Naive thymus-derived CD4-positive, alpha-beta T cell (primary cell): ENCODE results near the gene SRRM3. TPM values are rescaled to one million over a fixed set of nuclear protein-coding genes. Genes with fewer than 3 reads are reported as not detected.
A peak's percentile ranks its signal among the peaks of the same experiment; 100 is the strongest.

ENCODE experiments used
- ATAC-seq: fragments of 150-1000 bp; cut with Tn5 transposase; 2 replicates; pipeline ENCODE4 v1.10.0; 2021; ENCODE audit warnings: mild to moderate bottlenecking, moderate library complexity
- CTCF ChIA-PET: fragments of 350-600 bp; sonication (Branson Sonifier 250); formaldehyde crosslinking; loops from one replicate; lab custom pipeline; 2021; ENCODE audit warnings: antibody characterized with exemption; lab: Charles Lee
- POLR2A ChIA-PET: fragments of 350-600 bp; sonication (Branson Sonifier 250); formaldehyde crosslinking; loops from one replicate; lab custom pipeline; 2021; ENCODE audit warnings: antibody characterized with exemption, inconsistent platforms; lab: Charles Lee
- DNase-seq, 9 donors: peaks; one replicate each; pipeline versions ENCODE4 v3.0.0 to v3.0.0-alpha.2; 2020 to 2022; ENCODE audit warnings: mixed read lengths in 1 of 9
- H3K27ac ChIP-seq: one replicate; pipeline ENCODE4 v1.7.0; 2013; ENCODE audit warnings: mild to moderate bottlenecking, low read depth, low read length, moderate library complexity
- H3K27me3 ChIP-seq, 2 donors: one replicate each; pipeline ENCODE4 v1.7.0; 2013; ENCODE audit warnings: low read length in 2 of 2, mild to moderate bottlenecking in 2 of 2, moderate library complexity in 2 of 2; ENCODE audit not compliant: control insufficient read depth in 2 of 2, insufficient read depth in 2 of 2
- H3K36me3 ChIP-seq, 3 experiments: 1 replicate in 2 of 3; 2 replicates in 1 of 3; pipeline ENCODE4 v1.7.0; 2013; ENCODE audit warnings: low read length in 3 of 3, mild to moderate bottlenecking in 3 of 3, moderate library complexity in 1 of 3; ENCODE audit not compliant: insufficient read depth in 3 of 3, control insufficient read depth in 2 of 3
- H3K4me1 ChIP-seq, 2 donors: one replicate each; pipeline ENCODE4 v1.7.0; 2013; ENCODE audit warnings: low read length in 2 of 2, mild to moderate bottlenecking in 2 of 2, moderate library complexity in 1 of 2; ENCODE audit not compliant: control insufficient read depth in 2 of 2, insufficient read depth in 2 of 2
- H3K4me3 ChIP-seq: 2 replicates; pipeline ENCODE4 v1.7.0; 2013; ENCODE audit warnings: mild to moderate bottlenecking, low read length
- H3K9me3 ChIP-seq, 3 experiments: 1 replicate in 2 of 3; 2 replicates in 1 of 3; pipeline ENCODE4 v1.7.0; 2013; ENCODE audit warnings: low read length in 3 of 3; ENCODE audit not compliant: control insufficient read depth in 2 of 3
- H3K27ac Mint-ChIP-seq, 9 donors: one replicate each; pipeline ENCODE4 v1.8.0; 2020 to 2022; ENCODE audit warnings: mixed read lengths in 9 of 9, mild to moderate bottlenecking in 8 of 9, moderate library complexity in 5 of 9, inconsistent platforms in 2 of 9
- H3K27me3 Mint-ChIP-seq, 5 donors: one replicate each; pipeline ENCODE4 v1.8.0; 2021 to 2022; ENCODE audit warnings: mixed read lengths in 5 of 5, mild to moderate bottlenecking in 1 of 5
- H3K36me3 Mint-ChIP-seq, 5 donors: one replicate each; pipeline ENCODE4 v1.8.0; 2020 to 2022; ENCODE audit warnings: mixed read lengths in 5 of 5, mild to moderate bottlenecking in 3 of 5, inconsistent platforms in 1 of 5
- H3K4me1 Mint-ChIP-seq, 7 donors: one replicate each; pipeline ENCODE4 v1.8.0; 2020 to 2022; ENCODE audit warnings: mixed read lengths in 7 of 7, mild to moderate bottlenecking in 3 of 7, inconsistent platforms in 1 of 7
- H3K4me3 Mint-ChIP-seq, 10 donors: one replicate each; pipeline ENCODE4 v1.8.0; 2020 to 2022; ENCODE audit warnings: mild to moderate bottlenecking in 10 of 10, mixed read lengths in 10 of 10, moderate library complexity in 6 of 10, inconsistent platforms in 2 of 10
- H3K9me3 Mint-ChIP-seq, 11 donors: one replicate each; pipeline ENCODE4 v1.8.0; 2020 to 2022; ENCODE audit warnings: mixed read lengths in 11 of 11, mild to moderate bottlenecking in 4 of 11, inconsistent platforms in 1 of 11, moderate library complexity in 1 of 11
- intact Hi-C, 2 donors: fragments of 100-400 bp; cut with micrococcal nuclease; formaldehyde crosslinking; loops; one replicate each; pipeline ENCODE4 v1.15.1; 2023
- polyA plus RNA-seq, 2 donors: library from polyadenylated mRNA; unstranded; fragments of 300-500 nt; fragmentation: Illumina TruSeq; gene quantifications; one replicate each; pipeline ENCODE4 v1.2.3, GENCODE V29; 2021
- total RNA-seq, 6 experiments: library from RNA in 5 of 6; stranded (reverse) in 5 of 6; gene quantifications; 1 replicate in 5 of 6; 2 replicates in 1 of 6; pipeline ENCODE4 v1.2.3 and lab custom pipeline; 2021 to 2026

SRRM3 gene
- total and polyA plus RNA-seq, 7 experiments from 2014 or later, result not detected

- peak overlapping the region in 1 of 9 donors; percentile 54 for H3K27ac Mint-ChIP-seq
- Histone ChIP-seq H3K4me1 (no peaks in the 10 kb centered on the region), H3K9me3 (no peaks in the 10 kb centered on the region), H3K27ac (no peak overlapping the region), H3K4me3 (no peak overlapping the region), H3K27me3 (peaks cover 0 to 3% of the 10 kb centered on the region in 2 donors), H3K36me3 (no peaks in the 10 kb centered on the region)
- peaks cover 20 to 46% (median 32%) of the 10 kb centered on the region in 5 donors for H3K27me3 Mint-ChIP-seq
- peaks cover 0 to 18% (median 0%) of the 10 kb centered on the region in 7 donors for H3K4me1 Mint-ChIP-seq
- no peaks in the 10 kb centered on the region for H3K36me3 Mint-ChIP-seq
- CTCF ChIA-PET, result interaction anchor here (1.1 to 1.4 kb wide), 3 partner anchors 12 to 84 kb away, joined by 3 to 5 read pairs (median 3); no protein-coding TSS in a partner anchor
- H3K4me3 Mint-ChIP-seq, result no peak overlapping the region
- no peaks in the 10 kb centered on the region for H3K9me3 Mint-ChIP-seq
- intact Hi-C loops, result loop anchor here (1.0 to 10.0 kb wide), 2 partner anchors 85 to 388 kb away; partner anchors contain the start of gene RHBDD2 (in 1 of the 2)
- POLR2A ChIA-PET, result no interaction called here
- peak in 1 of 9 donors; percentile 18 for DNase-seq
- ATAC-seq, result peak; percentile 60
Measured at GRCh38 chr7:76262683-76263402, 61.1 kb downstream of the SRRM3 start.

DNA sequence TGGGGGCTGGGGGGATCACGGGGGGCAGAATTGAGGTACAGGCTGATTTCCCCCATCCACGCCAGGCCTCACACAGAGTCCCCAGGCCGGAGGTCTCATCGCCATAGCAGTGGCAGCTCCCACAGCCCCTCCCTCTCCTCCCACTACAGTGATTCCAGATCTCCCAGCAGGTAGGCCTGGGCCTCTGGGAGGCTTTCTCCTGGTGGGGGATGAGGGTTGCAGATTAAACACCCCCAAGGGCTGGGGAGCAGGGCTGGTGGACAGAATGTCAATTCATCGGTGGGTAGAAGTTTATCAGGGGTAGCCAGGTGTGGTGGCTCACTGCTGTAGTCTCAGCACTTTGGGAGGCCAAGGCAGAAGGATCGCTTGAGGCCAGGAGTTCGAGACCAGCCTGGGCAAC, 63.6 kb downstream of the SRRM3 start:
- no peak for DNase-seq
- intact Hi-C loops, result loop anchor here in 1 of 2 donors (10.0 kb wide), 1 partner anchor 390 kb away; the partner anchor contains the start of gene RHBDD2
- no peaks in the 10 kb centered on the region for H3K9me3 ChIP-seq
- ATAC-seq, result no peak
- H3K4me1 ChIP-seq, result no peaks in the 10 kb centered on the region
- peaks cover 0 to 3% of the 10 kb centered on the region in 2 donors for H3K27me3 ChIP-seq
- no peak overlapping the region for H3K4me3 ChIP-seq
- ChIA-PET POLR2A (no interaction called here), CTCF (no interaction called here)
- no peaks in the 10 kb centered on the region for H3K36me3 ChIP-seq
- no peak overlapping the region for H3K27ac Mint-ChIP-seq
- no peaks in the 10 kb centered on the region for H3K36me3 Mint-ChIP-seq
- peaks cover 0 to 2% (median 0%) of the 10 kb centered on the region in 11 donors for H3K9me3 Mint-ChIP-seq
- peaks cover 17 to 47% (median 34%) of the 10 kb centered on the region in 5 donors for H3K27me3 Mint-ChIP-seq
- H3K27ac ChIP-seq, result no peak overlapping the region
- peaks cover 0 to 17% (median 4%) of the 10 kb centered on the region in 7 donors for H3K4me1 Mint-ChIP-seq
- H3K4me3 Mint-ChIP-seq, result no peak overlapping the region

DNA sequence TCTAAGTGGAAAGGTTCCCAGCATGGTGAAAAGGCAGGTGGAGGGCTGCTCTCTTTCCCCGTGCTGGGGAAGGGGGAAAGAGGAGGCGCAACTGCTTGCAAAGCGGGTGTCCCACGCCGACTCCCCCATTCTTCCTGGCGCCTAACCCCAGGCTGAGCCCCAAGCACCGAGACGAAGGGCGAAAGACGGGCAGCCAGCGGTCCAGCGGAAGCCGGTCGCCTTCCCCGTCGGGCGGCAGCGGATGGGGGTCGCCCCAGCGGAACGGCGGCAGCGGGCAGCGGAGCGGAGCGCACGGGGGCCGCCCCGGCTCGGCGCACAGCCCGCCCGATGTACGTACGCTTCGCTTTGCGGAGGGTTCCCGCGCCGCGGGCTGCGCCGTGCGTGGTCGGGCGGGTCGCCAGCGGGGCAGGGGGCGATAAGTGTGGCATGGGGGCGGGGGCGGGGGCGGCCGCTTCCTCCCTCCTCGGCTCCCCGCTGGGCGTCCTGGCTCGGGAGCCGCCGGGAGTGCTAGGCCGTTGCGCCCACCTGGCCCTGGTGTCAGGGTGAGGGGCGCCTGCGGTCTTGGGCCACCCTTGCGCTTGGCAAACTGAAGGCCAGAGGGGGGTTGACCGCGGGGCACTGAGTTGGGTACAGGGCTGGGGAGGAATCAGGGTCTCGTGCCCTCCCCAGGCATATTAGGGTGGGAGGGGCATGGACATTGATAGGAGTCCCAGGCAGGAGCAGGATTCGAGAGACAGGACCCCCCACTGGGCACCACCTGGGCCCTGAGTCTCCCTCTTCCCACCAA, 65.6 kb downstream of the SRRM3 start:
- Mint-ChIP-seq H3K27me3 (peaks cover 10 to 38% (median 30%) of the 10 kb centered on the region in 5 donors), H3K4me3 (peak overlapping the region in 6 of 10 donors; percentile 37 to 66 (median 54)), H3K9me3 (peaks cover 0 to 2% (median 0%) of the 10 kb centered on the region in 11 donors), H3K36me3 (no peaks in the 10 kb centered on the region), H3K4me1 (peaks cover 0 to 14% (median 4%) of the 10 kb centered on the region in 7 donors), H3K27ac (no peak overlapping the region)
- Histone ChIP-seq H3K36me3 (no peaks in the 10 kb centered on the region), H3K27ac (no peak overlapping the region), H3K4me1 (no peaks in the 10 kb centered on the region), H3K9me3 (no peaks in the 10 kb centered on the region), H3K27me3 (peaks cover 0 to 3% of the 10 kb centered on the region in 2 donors), H3K4me3 (no peak overlapping the region)
- POLR2A ChIA-PET, result no interaction called here
- CTCF ChIA-PET, result no interaction called here
- no peak for DNase-seq
- intact Hi-C loops, result loop anchor here in 1 of 2 donors (10.0 kb wide), 1 partner anchor 392 kb away; the partner anchor contains the start of gene RHBDD2
- ATAC-seq, result no peak

DNA sequence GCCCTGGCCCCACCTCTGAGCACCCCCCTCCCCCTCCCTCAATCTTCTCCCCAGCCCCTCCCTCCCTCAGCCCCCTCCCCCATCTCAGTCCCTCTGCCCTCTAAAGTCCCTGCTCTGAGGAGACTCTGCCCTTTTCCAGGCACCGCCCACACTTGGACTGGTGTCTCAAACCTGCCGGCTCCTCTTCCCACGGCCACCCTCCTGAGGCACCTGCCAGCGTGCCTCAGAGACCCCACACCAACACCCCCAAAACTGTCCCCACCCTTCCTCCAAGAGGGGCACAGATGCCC, 66.1 kb downstream of the SRRM3 start:
- POLR2A ChIA-PET, result no interaction called here
- no peaks in the 10 kb centered on the region for H3K4me1 ChIP-seq
- no peaks in the 10 kb centered on the region for H3K36me3 ChIP-seq
- H3K4me3 ChIP-seq, result no peak overlapping the region
- H3K27ac Mint-ChIP-seq, result no peak overlapping the region
- no peaks in the 10 kb centered on the region for H3K36me3 Mint-ChIP-seq
- peaks cover 0 to 3% of the 10 kb centered on the region in 2 donors for H3K27me3 ChIP-seq
- no peaks in the 10 kb centered on the region for H3K9me3 ChIP-seq
- H3K27me3 Mint-ChIP-seq, result peaks cover 5 to 36% (median 26%) of the 10 kb centered on the region in 5 donors
- no peak overlapping the region for H3K27ac ChIP-seq
- ATAC-seq (no peak), DNase-seq (no peak)
- peaks cover 0 to 16% (median 4%) of the 10 kb centered on the region in 7 donors for H3K4me1 Mint-ChIP-seq
- H3K9me3 Mint-ChIP-seq, result peaks cover 0 to 2% (median 0%) of the 10 kb centered on the region in 11 donors
- CTCF ChIA-PET, result no interaction called here
- intact Hi-C loops, result loop anchor here in 1 of 2 donors (10.0 kb wide), 1 partner anchor 393 kb away; the partner anchor contains the start of gene RHBDD2
- peak overlapping the region in 2 of 10 donors; percentile 62 to 66 for H3K4me3 Mint-ChIP-seq

- Mint-ChIP-seq H3K27me3 (peaks cover 5 to 36% (median 20%) of the 10 kb centered on the region in 5 donors), H3K9me3 (peaks cover 0 to 2% (median 0%) of the 10 kb centered on the region in 11 donors), H3K36me3 (no peaks in the 10 kb centered on the region), H3K27ac (no peak overlapping the region), H3K4me1 (peaks cover 0 to 20% (median 8%) of the 10 kb centered on the region in 7 donors), H3K4me3 (peak overlapping the region in 7 of 10 donors; percentile 5 to 66 (median 35))
- Histone ChIP-seq H3K27ac (no peak overlapping the region), H3K9me3 (no peaks in the 10 kb centered on the region), H3K36me3 (no peaks in the 10 kb centered on the region), H3K27me3 (peaks cover 0 to 3% of the 10 kb centered on the region in 2 donors), H3K4me3 (no peak overlapping the region), H3K4me1 (no peaks in the 10 kb centered on the region)
- intact Hi-C loops, result loop anchor here in 1 of 2 donors (10.0 kb wide), 1 partner anchor 394 kb away; the partner anchor contains the start of gene RHBDD2
- ATAC-seq, result no peak
- POLR2A ChIA-PET, result no interaction called here
- CTCF ChIA-PET, result no interaction called here
- no peak for DNase-seq
Measured at GRCh38 chr7:76268376-76268775, 66.7 kb downstream of the SRRM3 start.

- CTCF ChIA-PET, result no interaction called here
- no peak overlapping the region for H3K27ac ChIP-seq
- no peaks in the 10 kb centered on the region for H3K36me3 ChIP-seq
- H3K27me3 ChIP-seq, result peaks cover 0 to 3% of the 10 kb centered on the region in 2 donors
- Mint-ChIP-seq H3K36me3 (no peaks in the 10 kb centered on the region), H3K4me3 (no peak overlapping the region), H3K27me3 (peaks cover 5 to 39% (median 18%) of the 10 kb centered on the region in 5 donors), H3K4me1 (peaks cover 0 to 25% (median 13%) of the 10 kb centered on the region in 7 donors), H3K9me3 (peaks cover 0 to 4% (median 0%) of the 10 kb centered on the region in 11 donors), H3K27ac (no peak overlapping the region)
- intact Hi-C loops, result loop anchor here in 1 of 2 donors (10.0 kb wide), 1 partner anchor 395 kb away; the partner anchor contains the start of gene RHBDD2
- no peaks in the 10 kb centered on the region for H3K9me3 ChIP-seq
- POLR2A ChIA-PET, result interaction anchor here (0.6 kb wide), 1 partner anchor 142 kb away, joined by 4 read pairs; no protein-coding TSS in a partner anchor
- DNase-seq (no peak), ATAC-seq (no peak)
- H3K4me1 ChIP-seq, result no peaks in the 10 kb centered on the region
- no peak overlapping the region for H3K4me3 ChIP-seq
Measured at GRCh38 chr7:76269895-76270294, 68.2 kb downstream of the SRRM3 start.
